Measurements from ENCODE around the gene ERICH2.
A peak's percentile ranks its signal among the peaks of the same experiment; 100 is the strongest.

The ERICH2 gene

GRCh38 chr2:170779304-170779703, 9.1 kb downstream of the ERICH2 start:
- DNase-seq (no peak), ATAC-seq (no peak)
- Mint-ChIP-seq H3K27me3 (peaks cover 17% of the 10 kb centered on the region), H3K9me3 (no peaks in the 10 kb centered on the region), H3K27ac (no peak overlapping the region), H3K4me3 (no peak overlapping the region), H3K4me1 (no peaks in the 10 kb centered on the region), H3K36me3 (ENCODE audit: low read depth) (no peaks in the 10 kb centered on the region)

- H3K9me3 Mint-ChIP-seq: no peaks in the 10 kb centered on the region
- ATAC-seq (no peak), DNase-seq (no peak)
- H3K4me1 Mint-ChIP-seq: no peaks in the 10 kb centered on the region
- H3K4me3 Mint-ChIP-seq: no peak overlapping the region
- H3K27ac Mint-ChIP-seq: no peak overlapping the region
- H3K27me3 Mint-ChIP-seq: peaks cover 16% of the 10 kb centered on the region
- no peaks in the 10 kb centered on the region for H3K36me3 Mint-ChIP-seq (ENCODE audit: low read depth)
Measured at GRCh38 chr2:170782673-170783072, 12.5 kb downstream of the ERICH2 start.

- Mint-ChIP-seq H3K4me3 (no peak overlapping the region), H3K27ac (no peak overlapping the region), H3K36me3 (ENCODE audit: low read depth) (no peaks in the 10 kb centered on the region), H3K9me3 (no peaks in the 10 kb centered on the region), H3K4me1 (no peaks in the 10 kb centered on the region), H3K27me3 (peaks cover 16% of the 10 kb centered on the region)
- ATAC-seq: no peak
- DNase-seq: no peak
Measured at GRCh38 chr2:170783549-170783948, 13.4 kb downstream of the ERICH2 start.

GRCh38 chr2:170798996-170799395, 28.8 kb downstream of the ERICH2 start:
- H3K4me1 Mint-ChIP-seq: no peaks in the 10 kb centered on the region
- no peak overlapping the region for H3K27ac Mint-ChIP-seq
- no peaks in the 10 kb centered on the region for H3K9me3 Mint-ChIP-seq
- ATAC-seq: no peak
- H3K36me3 Mint-ChIP-seq (ENCODE audit: low read depth): no peaks in the 10 kb centered on the region
- H3K4me3 Mint-ChIP-seq: no peak overlapping the region
- H3K27me3 Mint-ChIP-seq: peaks cover 7% of the 10 kb centered on the region
- DNase-seq: no peak

GRCh38 chr2:170806548-170806947, 36.4 kb downstream of the ERICH2 start:
- no peaks in the 10 kb centered on the region for H3K9me3 Mint-ChIP-seq
- no peak for ATAC-seq
- H3K27me3 Mint-ChIP-seq: peaks cover 14% of the 10 kb centered on the region
- no peaks in the 10 kb centered on the region for H3K36me3 Mint-ChIP-seq (ENCODE audit: low read depth)
- no peak overlapping the region for H3K27ac Mint-ChIP-seq
- no peak for DNase-seq
- no peak overlapping the region for H3K4me3 Mint-ChIP-seq
- H3K4me1 Mint-ChIP-seq: no peaks in the 10 kb centered on the region

- ATAC-seq (no peak), DNase-seq (no peak)
- Mint-ChIP-seq H3K27me3 (peaks cover 64% of the 10 kb centered on the region), H3K36me3 (ENCODE audit: low read depth) (no peaks in the 10 kb centered on the region), H3K27ac (peak overlapping the region; percentile 42), H3K4me1 (peaks cover 40% of the 10 kb centered on the region), H3K4me3 (no peak overlapping the region), H3K9me3 (no peaks in the 10 kb centered on the region)
Measured at GRCh38 chr2:170812710-170813600, 42.8 kb downstream of the ERICH2 start.

- ATAC-seq (no peak), DNase-seq (peak; percentile 26)
- Mint-ChIP-seq H3K9me3 (no peaks in the 10 kb centered on the region), H3K4me3 (no peak overlapping the region), H3K27ac (no peak overlapping the region), H3K4me1 (peaks cover 47% of the 10 kb centered on the region), H3K27me3 (peaks cover 68% of the 10 kb centered on the region), H3K36me3 (ENCODE audit: low read depth) (no peaks in the 10 kb centered on the region)
Measured at GRCh38 chr2:170813611-170814532, 43.7 kb downstream of the ERICH2 start.

- Mint-ChIP-seq H3K9me3 (no peaks in the 10 kb centered on the region), H3K4me1 (peaks cover 48% of the 10 kb centered on the region), H3K27me3 (peaks cover 73% of the 10 kb centered on the region), H3K4me3 (no peak overlapping the region), H3K36me3 (ENCODE audit: low read depth) (no peaks in the 10 kb centered on the region), H3K27ac (peak overlapping the region; percentile 40)
- ATAC-seq (no peak), DNase-seq (peak; percentile 4)
Measured at GRCh38 chr2:170814533-170815230, 44.5 kb downstream of the ERICH2 start.

GRCh38 chr2:170815311-170815710, 45.1 kb downstream of the ERICH2 start:
- no peaks in the 10 kb centered on the region for H3K36me3 Mint-ChIP-seq (ENCODE audit: low read depth)
- H3K4me3 Mint-ChIP-seq: peak overlapping the region; percentile 68
- H3K27ac Mint-ChIP-seq: peak overlapping the region; percentile 56
- no peaks in the 10 kb centered on the region for H3K9me3 Mint-ChIP-seq
- ATAC-seq: no peak
- no peak for DNase-seq
- H3K27me3 Mint-ChIP-seq: peaks cover 75% of the 10 kb centered on the region
- H3K4me1 Mint-ChIP-seq: peaks cover 49% of the 10 kb centered on the region

- ATAC-seq (peak; percentile 42), DNase-seq (peak; percentile 77)
- no peaks in the 10 kb centered on the region for H3K9me3 Mint-ChIP-seq
- H3K36me3 Mint-ChIP-seq (ENCODE audit: low read depth): peaks cover 2% of the 10 kb centered on the region
- peak overlapping the region; percentile 56 for H3K27ac Mint-ChIP-seq
- H3K27me3 Mint-ChIP-seq: peaks cover 79% of the 10 kb centered on the region
- peaks cover 55% of the 10 kb centered on the region for H3K4me1 Mint-ChIP-seq
- H3K4me3 Mint-ChIP-seq: peak overlapping the region; percentile 68
Measured at GRCh38 chr2:170815746-170816503, 45.7 kb downstream of the ERICH2 start.

GRCh38 chr2:170816504-170817092, 46.4 kb downstream of the ERICH2 start, which contains the start of gene GAD1:
Gene GAD1, plus strand, starts transcription at chr2:170816887. Its CDS starts 1,705 bp downstream, at chr2:170818592.
- peaks cover 62% of the 10 kb centered on the region for H3K4me1 Mint-ChIP-seq
- H3K4me3 Mint-ChIP-seq: peak within 1 kb of the TSS; percentile 68
- peaks cover 2% of the 10 kb centered on the region for H3K36me3 Mint-ChIP-seq (ENCODE audit: low read depth)
- H3K27me3 Mint-ChIP-seq: peaks cover 83% of the 10 kb centered on the region
- ATAC-seq (peak; percentile 66), DNase-seq (peak; percentile 71)
- no peaks in the 10 kb centered on the region for H3K9me3 Mint-ChIP-seq
- H3K27ac Mint-ChIP-seq: peak within 1 kb of the TSS; percentile 56

- ATAC-seq (no peak), DNase-seq (peak; percentile 40)
- Mint-ChIP-seq H3K4me1 (peaks cover 67% of the 10 kb centered on the region), H3K36me3 (ENCODE audit: low read depth) (peaks cover 2% of the 10 kb centered on the region), H3K27me3 (peaks cover 90% of the 10 kb centered on the region), H3K4me3 (peak overlapping the region; percentile 68), H3K9me3 (no peaks in the 10 kb centered on the region), H3K27ac (no peak overlapping the region)
Measured at GRCh38 chr2:170817093-170818035, 47.2 kb downstream of the ERICH2 start.
